CD4-positive, alpha-beta T cell treated with Interleukin-17A for 1 hour (primary cell): ENCODE results near the gene RPS19.

ENCODE experiments used
- DNase-seq: peaks from one replicate; pipeline ENCODE4 v3.0.0-alpha.2; 2020

Gene RPS19

DNA sequence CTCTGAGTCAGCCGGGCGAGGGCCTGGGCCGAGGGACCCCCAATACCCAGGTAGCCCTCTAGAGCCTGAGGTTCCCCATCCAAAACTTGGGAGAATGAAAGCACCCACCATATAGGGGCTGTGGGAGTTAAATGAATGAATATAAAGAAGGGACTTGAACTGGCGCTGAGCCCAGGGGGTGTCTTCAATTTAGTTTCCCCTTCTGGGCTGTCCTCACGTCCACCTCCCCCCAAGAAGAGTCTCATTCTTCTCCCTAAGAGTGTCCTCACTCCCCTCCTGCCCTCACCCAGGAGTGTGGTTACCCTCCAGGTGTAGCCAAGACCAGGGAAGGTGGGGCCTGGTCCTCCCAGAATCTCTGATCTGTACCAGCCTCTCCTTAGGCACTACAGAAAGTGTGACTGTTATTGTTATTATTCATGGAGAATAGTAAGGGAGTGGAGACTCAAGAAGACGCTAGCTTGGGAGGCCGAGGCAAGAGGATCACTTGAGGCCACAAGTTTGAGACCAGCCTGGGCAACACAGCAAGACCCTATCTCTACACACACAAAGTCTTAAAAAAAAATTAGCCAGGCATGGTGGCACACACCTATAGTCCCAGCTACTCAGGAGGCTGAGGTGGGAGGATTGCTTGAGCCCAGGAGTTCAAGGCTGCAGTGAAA, 19.7 kb downstream of the RPS19 start:
- no peak for DNase-seq

DNA sequence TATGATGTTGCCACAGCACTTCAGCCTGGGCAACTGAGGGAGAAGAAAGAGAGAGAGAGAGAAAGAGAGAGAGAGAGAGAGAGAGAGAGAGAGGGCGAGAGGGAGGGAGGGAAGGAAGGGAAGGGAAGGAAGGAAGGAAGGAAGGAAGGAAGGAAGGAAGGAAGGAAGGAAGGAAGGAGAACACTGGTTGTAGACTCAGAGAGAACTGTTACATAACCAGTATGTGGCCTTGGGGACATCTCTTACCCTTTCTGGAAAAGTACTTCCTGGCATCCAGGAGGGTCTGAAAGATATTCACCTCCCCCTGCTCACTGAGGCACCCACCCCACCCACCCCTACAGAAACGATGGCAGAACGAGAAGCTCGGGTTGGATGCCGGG, 20.3 kb downstream of the RPS19 start:
- no peak for DNase-seq

DNA sequence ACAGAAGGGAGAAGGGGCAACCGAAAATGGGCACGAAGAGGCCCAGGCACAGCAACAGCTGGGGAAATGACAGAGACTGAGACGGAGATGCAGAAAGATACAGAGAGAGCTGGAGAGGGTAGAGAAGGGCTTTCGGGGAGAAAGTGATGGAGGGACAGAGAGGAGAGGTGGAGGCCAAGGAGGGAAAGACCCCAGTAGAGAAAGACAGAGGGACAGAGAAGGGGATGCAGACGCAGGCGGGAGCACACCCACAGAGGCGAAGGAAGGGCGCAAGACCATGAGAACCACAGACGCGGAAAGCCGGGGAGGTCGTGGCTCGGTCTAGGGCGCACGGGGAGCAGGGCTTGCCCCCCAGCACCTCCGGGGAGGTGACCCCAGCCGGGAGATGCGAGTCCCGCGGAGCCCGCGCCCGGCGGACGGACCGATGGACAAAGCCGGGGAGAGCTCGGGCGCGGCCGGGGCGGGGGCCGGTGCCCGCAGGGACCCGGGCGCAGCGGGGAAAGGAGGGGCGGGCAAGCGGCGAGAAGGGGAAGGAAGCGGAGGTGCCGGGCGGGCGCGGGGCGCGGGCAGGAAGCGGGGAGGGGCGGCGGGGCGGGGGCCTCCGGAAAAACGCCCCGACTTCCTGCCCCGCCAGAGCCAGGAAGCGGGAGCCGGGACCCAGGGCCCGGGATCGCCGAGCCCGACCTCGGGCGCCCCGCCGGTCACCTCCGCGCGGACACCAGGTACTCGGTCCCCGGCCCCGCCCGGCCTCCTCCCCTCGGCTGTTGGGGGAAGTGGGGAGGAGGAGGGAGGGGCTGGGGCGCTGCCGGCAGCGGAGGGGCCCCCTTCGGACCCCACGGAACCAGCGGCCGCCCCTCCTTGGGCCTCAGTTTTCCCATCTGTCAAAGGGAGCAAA, 22.8 kb downstream of the RPS19 start, which contains the start of gene ARHGEF1:
Gene ARHGEF1 (plus strand): TSS at position 617 of the 895 bp plus-strand sequence. CDS start 4,899 bp downstream, outside the sequence.
- DNase-seq = peak; percentile 57

DNA sequence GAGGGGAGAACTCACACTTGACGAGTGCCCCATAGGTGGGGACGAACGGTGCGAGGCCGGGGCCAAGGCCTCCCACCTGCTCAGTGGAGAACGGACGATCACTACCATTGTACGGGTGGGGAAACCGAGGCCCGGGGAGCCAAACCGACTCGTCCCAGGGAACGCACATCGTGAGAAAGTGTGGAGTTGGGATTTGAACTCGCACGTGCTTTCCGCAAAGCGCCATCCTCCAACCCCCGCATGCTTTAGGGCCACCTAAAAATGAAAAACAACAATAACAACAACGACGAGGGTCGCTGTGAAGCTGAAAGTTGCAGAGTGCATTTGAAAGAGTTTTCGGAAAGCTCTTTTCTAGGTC, 23.4 kb downstream of the RPS19 start:
- DNase-seq = no peak

DNA sequence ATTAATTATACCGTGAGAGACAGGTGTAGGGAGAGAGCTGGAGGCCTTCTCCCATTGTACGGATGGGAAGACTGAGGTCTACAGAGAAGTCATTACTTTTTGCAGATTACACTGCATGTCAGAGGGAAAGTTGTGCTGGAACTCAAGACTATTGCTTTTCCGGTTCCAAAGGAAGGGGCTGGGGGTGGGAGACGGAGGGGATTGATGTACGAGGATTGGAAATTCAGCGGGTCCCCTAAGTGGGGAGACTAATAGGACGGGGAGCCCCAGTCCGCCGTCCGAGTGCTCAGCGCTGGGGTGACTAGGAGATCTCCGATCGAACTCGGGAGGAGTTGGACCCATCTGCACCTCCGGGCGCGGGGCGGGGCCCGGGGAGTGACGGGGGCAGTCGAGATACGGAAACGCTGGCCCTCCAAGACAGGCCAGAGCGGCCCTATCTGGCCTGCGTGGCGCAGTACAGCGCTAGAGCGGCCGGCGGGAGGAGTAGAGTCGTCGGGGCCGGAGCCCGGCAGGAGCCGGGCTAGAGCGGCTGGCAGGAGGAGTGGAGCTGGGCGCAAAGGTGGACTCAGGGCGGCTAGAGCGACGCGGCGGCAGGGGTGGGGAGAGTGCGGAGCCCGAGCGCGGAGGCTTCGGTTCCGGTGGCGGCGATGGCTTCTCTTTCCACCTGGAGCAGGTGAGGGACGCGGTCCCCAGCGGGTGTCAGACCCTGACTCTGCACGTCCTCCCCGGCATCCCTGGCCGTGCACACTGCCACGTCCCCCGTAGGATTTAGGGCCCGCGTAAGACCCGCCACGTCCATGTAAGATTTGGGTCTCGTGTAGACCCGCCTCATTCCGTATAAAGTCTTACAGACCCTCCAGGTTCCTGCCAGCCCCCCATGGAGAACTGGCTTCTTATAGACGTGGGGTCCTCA, 24.0 kb downstream of the RPS19 start:
- peak; percentile 92 for DNase-seq

DNA sequence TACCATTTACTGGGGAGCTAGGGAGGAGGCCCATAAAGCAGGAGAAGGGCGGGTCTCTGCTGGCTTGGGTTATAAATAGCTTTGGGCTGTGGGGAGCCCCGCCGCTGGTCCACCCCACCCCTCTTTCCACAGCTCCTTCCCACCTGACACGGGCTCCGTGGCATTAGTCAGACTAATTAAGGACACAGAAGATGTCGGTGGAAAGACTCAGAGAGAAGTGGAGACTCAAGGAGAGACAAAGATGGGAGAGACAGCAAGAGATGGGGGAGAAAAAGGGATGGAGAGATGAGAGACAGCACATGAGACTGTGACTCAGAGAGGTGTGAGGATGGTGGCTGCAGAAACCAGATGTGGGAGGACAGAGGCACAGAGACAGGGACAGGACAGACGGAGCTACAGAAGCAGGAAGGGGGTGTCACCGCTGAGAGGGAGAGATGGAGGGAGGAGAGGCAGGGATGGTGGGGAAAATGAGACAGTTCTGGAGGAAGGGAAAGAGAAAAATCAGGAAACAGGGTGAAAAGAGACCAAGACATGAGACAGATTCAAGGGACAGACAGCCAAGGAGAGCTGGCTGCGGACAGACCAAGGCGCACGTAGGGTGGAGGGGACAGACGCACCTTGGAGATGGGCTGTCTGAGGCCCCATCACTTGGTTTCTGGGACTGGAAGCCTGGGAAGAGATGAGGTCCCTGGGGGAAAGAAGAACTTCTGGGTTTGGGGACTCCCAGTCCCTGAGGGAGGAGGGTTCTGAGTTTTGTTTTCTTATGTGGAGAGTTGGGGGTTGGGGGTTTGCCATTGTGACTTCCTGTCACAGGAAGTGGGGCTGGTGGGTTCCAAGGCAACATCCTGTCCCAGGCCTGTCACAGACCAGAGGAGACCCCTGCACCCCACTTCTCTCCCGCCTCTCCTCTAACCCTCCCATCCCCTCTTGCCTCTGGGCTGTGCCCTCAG, 27.0 kb downstream of the RPS19 start:
- peak; percentile 82 for DNase-seq

DNA sequence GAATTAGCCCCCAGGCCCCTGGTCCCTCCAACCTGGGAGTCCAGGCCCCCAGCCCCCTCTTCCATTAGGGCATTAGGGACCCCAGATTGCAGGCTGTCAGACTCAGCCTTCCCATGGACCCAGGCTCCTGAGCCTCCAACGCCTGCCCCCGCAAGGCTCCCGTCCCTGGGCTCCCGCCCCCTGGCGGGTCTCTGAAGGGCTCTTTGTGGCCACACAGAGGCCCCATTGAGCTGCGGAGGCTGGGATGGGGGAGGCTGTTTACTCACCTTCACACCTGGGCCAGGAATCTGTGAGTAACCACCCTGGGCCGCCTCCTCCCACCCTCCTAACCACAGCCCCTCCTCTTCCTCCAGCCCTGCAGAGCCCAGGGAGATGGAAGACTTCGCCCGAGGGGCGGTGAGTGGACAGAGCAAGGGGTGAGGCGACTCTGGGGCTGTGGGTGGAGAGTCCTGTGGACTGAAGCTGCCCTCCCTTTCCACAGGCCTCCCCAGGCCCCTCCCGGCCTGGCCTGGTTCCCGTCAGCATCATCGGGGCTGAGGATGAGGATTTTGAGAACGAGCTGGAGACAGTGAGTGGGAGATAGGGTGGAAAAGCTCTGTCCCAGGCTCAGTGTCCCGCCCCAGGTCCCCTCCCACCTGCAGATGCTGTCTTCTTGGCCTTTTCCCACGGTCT, 27.8 kb downstream of the RPS19 start:
- peak; percentile 84 for DNase-seq

DNA sequence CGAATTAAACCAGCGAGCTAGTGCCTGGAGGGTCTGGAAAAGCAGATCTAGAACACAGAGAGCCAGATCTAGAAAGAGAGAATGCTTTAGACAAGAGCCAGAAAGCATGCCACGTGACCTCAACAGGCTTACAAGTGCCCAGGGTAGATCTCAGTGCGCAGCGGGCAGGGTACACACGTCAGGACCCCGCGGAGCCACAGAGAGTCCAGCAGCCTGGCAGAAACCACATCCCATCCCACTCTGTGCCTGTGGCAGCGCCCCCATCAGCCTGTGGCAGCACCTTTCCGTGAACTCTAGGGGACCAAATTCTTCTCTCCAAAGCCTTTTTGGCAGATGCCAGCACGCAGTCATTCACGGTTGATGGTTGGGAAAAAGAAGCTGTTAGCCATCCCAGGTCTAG, 28.9 kb downstream of the RPS19 start:
- DNase-seq = no peak

DNA sequence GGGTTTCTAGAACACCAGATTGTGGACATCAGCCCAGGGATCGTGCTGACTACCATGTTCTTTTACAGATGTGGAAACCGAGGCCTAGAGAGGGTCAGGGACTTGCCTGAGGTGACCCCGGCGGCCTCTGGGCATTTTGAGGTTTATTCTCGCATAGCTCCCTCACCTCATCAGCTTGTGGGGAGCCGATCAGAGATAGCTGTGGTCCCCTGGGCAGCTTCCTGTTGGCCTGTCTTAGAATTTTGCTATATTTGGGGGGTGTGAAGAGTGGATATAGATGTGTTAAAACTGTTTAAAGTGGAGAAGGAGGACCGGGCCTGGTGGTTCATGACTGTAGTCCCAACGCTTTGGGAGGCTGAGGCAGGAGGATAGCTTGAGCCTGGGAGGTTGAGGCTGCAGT, 29.8 kb downstream of the RPS19 start:
- no peak for DNase-seq

DNA sequence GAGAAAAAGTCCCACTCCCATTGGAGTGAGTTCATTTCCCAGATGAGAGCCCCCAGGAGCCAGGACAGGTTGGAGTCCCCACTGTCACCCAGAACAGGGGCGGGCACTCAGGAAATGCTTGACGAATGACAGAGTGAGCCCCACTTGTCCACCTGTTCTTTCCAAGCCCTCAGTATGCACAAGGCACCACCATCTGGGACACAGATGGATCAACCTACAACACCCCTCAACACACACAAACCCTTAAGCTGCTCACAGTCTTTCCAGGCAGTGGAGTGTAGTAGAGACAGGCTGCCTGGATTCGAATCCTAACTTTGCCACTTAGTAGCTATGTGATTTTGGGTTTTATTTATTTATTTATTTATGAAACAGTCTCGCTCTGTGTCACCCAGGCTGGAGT, 30.9 kb downstream of the RPS19 start:
- no peak for DNase-seq

DNA sequence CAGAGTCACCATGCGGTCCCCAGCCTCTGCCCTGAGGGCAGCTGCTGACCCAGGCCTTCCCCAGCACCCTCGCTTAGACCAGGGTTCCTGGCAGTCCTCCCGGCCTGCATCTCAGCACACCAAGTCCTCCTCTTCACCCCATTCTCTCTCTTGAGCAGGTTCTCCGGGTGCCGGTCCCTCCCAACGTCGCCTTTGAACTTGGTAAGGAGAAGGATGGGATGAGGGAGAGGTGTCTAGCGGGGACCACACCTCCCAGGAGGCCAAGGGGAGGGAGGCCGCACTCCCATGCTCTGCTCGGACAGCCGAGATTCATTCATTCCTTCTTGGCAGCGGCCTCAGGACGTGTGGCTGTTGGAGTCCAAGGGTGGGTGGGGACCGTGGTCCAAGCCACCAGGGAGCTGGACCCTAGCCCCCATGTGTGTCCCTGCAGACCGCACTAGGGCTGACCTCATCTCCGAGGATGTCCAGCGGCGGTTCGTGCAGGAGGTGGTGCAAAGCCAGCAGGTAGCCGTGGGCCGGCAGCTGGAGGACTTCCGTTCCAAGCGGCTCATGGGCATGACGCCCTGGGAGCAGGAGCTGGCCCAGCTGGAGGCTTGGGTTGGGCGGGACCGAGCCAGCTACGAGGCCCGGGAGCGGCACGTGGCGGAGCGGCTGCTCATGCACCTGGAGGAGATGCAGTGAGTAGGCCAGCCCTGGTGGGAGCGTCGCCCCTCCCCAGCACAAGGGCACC, 32.3 kb downstream of the RPS19 start:
- DNase-seq = no peak

DNA sequence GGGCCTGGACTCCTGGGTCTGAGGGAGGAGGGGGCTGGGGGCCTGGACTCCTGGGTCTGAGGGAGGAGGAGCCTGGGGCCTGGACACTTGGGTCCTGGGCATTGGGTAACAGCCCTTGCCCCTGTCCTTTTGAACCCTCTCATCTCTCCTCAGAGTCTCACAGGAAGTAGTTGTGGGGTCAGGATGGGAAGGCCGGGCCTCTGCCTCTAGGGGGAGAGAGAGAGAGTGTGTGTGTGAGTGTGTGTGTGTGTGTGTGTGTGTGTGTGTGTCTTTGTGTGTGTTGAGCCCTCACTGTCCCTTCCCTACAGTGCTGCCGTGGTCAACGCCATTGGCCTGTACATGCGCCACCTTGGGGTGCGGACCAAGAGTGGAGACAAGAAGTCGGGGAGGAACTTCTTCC, 33.8 kb downstream of the RPS19 start:
- peak; percentile 46 for DNase-seq

DNA sequence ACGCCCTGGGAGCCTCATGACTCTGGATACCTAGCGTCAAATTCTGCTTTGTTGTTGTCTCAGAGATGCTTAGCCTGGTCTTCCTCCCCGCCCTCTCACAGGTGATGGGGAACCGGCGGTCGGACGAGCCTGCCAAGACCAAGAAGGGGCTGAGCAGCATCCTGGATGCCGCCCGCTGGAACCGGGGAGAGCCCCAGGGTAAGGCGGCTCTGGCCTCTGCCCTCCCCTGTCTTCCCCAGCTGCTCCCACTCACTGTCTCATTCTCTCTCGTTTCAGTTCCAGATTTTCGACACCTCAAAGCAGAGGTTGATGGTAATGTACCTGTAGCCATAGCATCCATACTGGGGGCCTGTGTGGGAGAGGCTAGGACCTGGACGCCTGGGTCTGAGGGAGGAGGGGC, 34.3 kb downstream of the RPS19 start:
- DNase-seq = no peak

DNA sequence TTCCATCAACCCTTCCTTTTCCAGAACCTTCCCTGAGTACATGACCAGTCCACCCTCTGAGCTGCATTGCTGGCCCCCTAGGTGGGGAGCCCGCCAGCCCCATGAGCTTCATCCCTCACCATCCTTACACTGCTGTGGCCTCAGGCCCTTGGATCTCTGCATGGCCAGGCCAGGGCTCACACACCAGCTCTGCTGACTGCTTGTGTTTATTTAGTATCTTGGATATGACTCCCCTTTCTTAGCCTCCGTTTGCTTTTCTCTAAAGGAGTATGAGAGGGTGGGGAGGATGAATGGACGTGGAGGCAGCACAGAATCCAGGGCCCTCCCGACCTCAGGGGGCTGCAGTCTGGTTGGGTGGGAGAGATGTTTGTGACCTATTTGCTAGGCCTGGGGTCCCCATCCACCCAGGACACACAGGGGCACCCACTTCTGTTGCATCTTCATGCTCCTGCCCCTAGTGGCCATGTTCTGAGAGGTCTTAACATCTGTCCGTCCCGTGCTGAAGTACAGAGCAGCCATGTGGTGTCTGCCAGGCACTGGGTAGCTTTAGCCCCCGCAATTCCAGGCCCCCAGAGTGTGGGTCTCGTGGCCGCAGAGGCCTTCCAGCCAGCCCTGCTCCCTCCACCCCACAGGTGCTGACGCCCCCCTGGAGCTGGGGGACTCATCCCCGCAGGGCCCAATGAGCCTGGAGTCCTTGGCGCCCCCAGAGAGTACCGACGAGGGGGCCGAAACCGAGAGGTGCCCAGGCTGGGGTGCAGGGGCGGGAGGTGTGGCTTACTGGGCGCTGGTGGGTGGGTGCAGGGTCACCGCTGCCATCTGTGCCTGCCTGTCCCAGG, 35.9 kb downstream of the RPS19 start:
- no peak for DNase-seq

DNA sequence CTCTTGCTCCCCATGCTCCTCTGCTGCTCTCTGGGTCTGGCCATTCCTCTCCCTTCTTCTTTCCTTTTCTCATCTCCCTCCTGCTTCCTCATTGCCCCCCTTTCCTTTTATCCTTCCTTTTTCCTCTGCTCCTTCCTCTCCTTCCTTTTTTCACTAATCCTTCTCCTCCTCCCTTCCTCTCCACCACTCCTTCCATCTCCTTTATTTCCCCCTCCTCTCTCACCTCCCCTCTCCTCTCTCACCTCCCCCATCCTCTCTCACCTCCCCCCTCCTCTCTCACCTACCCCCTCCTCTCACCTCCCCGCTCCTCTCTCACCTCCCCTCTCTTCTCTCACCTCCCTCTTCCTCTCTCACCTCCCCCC, 36.5 kb downstream of the RPS19 start:
- no peak for DNase-seq

DNA sequence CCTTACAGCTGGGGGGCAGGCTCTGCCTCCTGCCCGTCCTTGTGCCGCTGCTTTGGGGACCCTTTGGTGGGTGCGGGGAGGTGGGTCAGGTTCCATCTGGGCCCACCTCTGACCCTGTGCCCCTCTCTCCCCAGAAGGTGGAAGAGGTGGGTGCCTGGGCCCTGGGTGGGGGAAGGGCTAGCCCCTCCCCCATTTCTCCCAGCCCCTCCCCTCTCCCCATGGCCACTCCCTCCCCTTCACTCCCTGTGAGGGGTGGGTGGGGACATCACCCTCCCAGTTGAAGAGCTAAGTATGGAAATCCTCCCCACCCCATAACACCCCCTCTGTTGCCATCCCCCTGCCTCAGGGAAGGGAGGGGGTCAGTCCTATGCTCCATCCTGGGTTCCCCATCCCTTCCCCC, 37.1 kb downstream of the RPS19 start:
- no peak for DNase-seq

DNA sequence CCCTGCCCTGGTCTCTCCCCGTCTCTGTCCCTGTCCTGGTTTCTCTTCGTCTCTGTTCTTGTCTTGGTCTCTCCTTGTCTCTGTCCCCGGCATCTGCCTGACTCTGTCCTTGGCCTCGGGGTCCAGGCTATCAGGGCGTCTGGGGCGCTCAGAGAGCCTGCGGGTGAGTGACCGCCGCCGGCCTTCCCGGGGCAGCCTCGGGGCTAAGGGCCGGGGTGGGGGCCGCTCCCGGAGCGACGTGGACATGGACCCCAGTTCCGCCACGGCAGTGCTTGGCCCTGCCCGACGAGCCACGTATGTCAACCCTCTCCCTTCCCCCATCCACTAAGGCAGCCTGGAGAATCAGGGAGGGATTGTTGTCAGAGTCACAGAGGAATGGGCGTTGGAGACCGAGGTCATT, 37.8 kb downstream of the RPS19 start:
- no peak for DNase-seq

DNA sequence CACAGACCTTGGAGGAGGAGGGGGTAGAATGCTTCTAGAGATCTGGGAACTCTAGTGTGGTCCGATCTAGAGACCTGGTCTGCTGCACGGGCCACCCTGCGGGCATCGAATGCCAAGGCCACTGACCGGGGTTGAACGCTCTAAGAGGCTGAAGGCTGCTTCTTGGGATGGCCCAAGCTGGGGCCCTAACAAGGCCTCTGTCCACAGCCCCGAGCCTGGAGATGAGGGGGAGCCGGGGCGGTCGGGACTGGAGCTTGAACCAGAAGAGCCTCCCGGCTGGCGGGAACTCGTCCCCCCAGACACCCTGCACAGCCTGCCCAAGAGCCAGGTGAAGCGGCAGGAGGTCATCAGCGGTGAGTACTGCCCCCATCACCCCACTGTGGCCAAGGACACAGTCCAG, 38.2 kb downstream of the RPS19 start:
- no peak for DNase-seq

DNA sequence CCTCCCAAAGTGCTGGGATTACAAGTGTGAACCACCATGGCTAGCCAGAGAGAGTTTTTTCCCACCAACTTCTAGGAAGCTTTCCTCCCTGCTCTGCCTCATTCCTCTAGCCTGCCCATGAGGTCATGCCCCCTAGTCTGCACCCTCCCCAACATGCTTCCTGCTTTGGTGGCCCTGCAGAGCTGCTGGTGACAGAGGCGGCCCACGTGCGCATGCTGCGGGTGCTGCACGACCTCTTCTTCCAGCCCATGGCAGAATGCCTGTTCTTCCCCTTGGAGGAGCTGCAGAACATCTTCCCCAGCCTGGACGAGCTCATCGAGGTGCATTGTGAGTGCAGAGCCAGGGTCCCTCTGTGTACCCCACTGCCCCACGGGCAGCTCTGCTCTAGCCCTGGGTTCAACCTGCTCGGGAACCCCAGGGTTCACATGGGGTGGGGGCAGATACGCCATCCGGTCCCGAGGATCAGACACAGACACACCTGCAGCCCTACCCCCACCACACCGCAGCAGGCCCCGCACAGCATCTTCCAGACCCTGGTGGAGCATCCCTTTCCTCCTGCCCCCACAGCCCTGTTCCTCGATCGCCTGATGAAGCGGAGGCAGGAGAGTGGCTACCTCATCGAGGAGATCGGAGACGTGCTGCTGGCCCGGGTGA, 41.8 kb downstream of the RPS19 start:
- no peak for DNase-seq

DNA sequence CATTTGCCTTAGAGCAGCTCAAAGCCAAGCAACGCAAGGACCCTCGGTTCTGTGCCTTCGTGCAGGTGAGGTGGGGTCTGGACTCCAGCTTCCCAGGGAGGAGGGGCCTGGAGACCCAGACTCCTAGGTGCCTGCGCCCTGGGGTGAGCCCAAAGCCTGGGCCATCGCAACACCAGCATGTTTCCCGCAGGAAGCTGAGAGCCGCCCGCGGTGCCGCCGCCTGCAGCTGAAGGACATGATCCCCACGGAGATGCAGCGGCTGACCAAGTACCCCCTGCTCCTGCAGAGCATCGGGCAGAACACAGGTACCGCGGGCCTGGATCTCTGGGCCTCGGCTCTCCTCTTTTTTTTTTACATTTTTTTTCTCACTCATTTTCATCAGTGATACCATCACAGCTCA, 42.5 kb downstream of the RPS19 start:
- DNase-seq = no peak
